Spleen (tissue), 7 donors: Measurements from ENCODE around the gene ZNF33A.

ENCODE experiments used
- POLR2A ChIP-seq, 3 donors: fragments of 450-650 bp; IDR thresholded peaks; one replicate each; pipeline ENCODE4 v1.5.1; 2017; ENCODE audit warnings: antibody characterized with exemption in 3 of 3, mild to moderate bottlenecking in 1 of 3
- TF ChIP-seq, protein P1 (sequence below), 11 experiments: fragments of 200-600 bp in 7 of 11; fragments of 450-650 bp in 4 of 11; sonication (generic) in 4 of 11; IDR thresholded peaks in 8 of 11; conservative IDR thresholded peaks in 3 of 11; 1 replicate in 7 of 11; 2 replicates in 4 of 11; pipeline versions ENCODE4 v1.4.0 to v1.8.0; 2016 to 2021; ENCODE audit warnings: antibody characterized with exemption in 11 of 11, inconsistent platforms in 4 of 11, mild to moderate bottlenecking in 1 of 11
- donor health status: DM: no; HTN: no; CAD: no; lungs with moderate emphysema.
- donor health status: DM: no; HTN: no; CAD: no.
- donor health status: DM: no; HTN: no; CAD: no.

DNA sequence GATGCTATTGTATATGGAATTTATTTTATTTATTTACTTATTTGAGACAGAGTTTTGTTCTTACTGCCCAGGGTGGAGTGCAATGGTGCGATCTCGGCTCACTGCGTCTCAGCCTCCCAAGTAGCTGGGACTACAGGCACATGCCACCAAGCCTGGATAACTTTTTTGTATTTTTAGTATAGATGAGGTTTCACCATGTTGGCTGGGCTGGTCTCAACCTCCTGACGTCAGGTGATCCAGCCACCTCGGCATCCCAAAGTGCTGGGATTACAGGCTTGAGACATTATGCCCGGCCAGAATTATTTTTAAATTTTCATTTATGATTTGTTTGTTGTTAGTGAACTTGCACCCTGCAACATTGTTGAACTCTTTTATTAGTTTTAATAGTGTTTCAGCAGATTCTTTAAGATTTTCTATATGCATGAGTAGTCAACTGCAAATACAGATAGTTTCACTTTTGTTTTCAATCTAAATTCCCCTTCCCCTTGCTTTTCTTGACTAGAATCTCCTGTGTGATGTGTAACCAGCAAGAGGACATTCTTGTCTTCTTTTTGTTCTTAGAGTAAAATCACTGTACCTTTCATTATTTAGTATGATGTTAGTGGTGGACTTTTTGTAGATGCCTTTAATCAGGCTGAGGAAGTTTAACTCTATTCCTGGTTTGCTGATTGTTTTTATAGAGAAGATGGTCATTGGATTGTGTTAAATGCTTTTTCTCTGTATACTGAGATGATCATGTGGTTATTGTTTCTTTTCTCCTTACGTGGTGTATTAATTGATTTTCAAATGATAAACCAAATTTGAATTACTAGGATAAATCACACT lies 27.8 kb downstream of the ZNF33A start:
- no peak for TF ChIP-seq POLR2A (IDR thresholded peaks at IDR 0.05)
- TF ChIP-seq, protein P1, sequence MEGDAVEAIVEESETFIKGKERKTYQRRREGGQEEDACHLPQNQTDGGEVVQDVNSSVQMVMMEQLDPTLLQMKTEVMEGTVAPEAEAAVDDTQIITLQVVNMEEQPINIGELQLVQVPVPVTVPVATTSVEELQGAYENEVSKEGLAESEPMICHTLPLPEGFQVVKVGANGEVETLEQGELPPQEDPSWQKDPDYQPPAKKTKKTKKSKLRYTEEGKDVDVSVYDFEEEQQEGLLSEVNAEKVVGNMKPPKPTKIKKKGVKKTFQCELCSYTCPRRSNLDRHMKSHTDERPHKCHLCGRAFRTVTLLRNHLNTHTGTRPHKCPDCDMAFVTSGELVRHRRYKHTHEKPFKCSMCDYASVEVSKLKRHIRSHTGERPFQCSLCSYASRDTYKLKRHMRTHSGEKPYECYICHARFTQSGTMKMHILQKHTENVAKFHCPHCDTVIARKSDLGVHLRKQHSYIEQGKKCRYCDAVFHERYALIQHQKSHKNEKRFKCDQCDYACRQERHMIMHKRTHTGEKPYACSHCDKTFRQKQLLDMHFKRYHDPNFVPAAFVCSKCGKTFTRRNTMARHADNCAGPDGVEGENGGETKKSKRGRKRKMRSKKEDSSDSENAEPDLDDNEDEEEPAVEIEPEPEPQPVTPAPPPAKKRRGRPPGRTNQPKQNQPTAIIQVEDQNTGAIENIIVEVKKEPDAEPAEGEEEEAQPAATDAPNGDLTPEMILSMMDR (IDR thresholded peaks at IDR 0.05 in 8 of 11, conservative IDR thresholded peaks at IDR 0.05 in 3 of 11), result no peak
